Endothelial cell (in vitro differentiated cells): Measurements from ENCODE around the gene PHLDB2. TPM values are rescaled to one million over a fixed set of nuclear protein-coding genes. Genes with fewer than 3 reads are reported as not detected.
"Not testable (repeated sequence)": the region's sequence is repeated elsewhere in the genome, so short reads cannot be mapped to it uniquely, and the experiment has no call there.

Source experiments
- DNase-seq: peaks from one replicate; pipeline ENCODE4 v3.0.0; 2021; ENCODE audit warnings: low spot score
- H3K27ac Mint-ChIP-seq: one replicate; pipeline ENCODE4 v1.8.0; 2021; ENCODE audit warnings: mixed read lengths, inconsistent platforms; ENCODE audit not compliant: unreplicated experiment
- H3K27me3 Mint-ChIP-seq: one replicate; pipeline ENCODE4 v1.8.0; 2021; ENCODE audit warnings: mild to moderate bottlenecking, moderate library complexity, mixed read lengths, inconsistent platforms; ENCODE audit not compliant: unreplicated experiment
- H3K36me3 Mint-ChIP-seq: one replicate; pipeline ENCODE4 v1.8.0; 2021; ENCODE audit warnings: mild to moderate bottlenecking, low read depth, mixed read lengths, inconsistent platforms; ENCODE audit not compliant: unreplicated experiment
- H3K4me1 Mint-ChIP-seq: one replicate; pipeline ENCODE4 v1.8.0; 2021; ENCODE audit warnings: mild to moderate bottlenecking, mixed read lengths, inconsistent platforms; ENCODE audit not compliant: unreplicated experiment
- H3K4me3 Mint-ChIP-seq: one replicate; pipeline ENCODE4 v1.8.0; 2021; ENCODE audit warnings: mild to moderate bottlenecking, mixed read lengths, inconsistent platforms; ENCODE audit not compliant: unreplicated experiment
- H3K9me3 Mint-ChIP-seq: one replicate; pipeline ENCODE4 v1.8.0; 2021; ENCODE audit warnings: mixed read lengths, inconsistent platforms; ENCODE audit not compliant: unreplicated experiment
- CTCF ChIP-seq: fragments of 200-600 bp; sonication (generic); IDR thresholded peaks from one replicate; pipeline ENCODE4 v1.5.0; 2021; ENCODE audit warnings: antibody characterized with exemption; ENCODE audit not compliant: unreplicated experiment
- total RNA-seq: library from RNA; stranded (reverse); fragmentation: NEBNext Ultra II Directional; extraction: Animal tissue kit (Norgen Biotek cat#: 25700); gene quantifications from one replicate; pipeline ENCODE4 v1.2.1, GENCODE V29; 2021; ENCODE audit not compliant: unreplicated experiment

The PHLDB2 gene
- total RNA-seq, 1 donor from 2014 or later, result 47.8 TPM

GRCh38 chr3:111813979-111814378, 45.1 kb upstream of the PHLDB2 start:
- no peak for TF ChIP-seq CTCF
- peaks cover 11% of the 10 kb centered on the region for H3K9me3 Mint-ChIP-seq

GRCh38 chr3:111816771-111817170, 42.3 kb upstream of the PHLDB2 start:
- not testable (repeated sequence) for H3K4me3 Mint-ChIP-seq, H3K27ac Mint-ChIP-seq, DNase-seq, H3K4me1 Mint-ChIP-seq, H3K27me3 Mint-ChIP-seq
- H3K36me3 Mint-ChIP-seq, result peaks cover 17% of the 10 kb centered on the region
- H3K9me3 Mint-ChIP-seq, result peaks cover 11% of the 10 kb centered on the region

More at GRCh38 chr3:111813979-111814378, 45.1 kb upstream of the PHLDB2 start:
- peaks cover 6% of the 10 kb centered on the region for H3K4me1 Mint-ChIP-seq
- H3K27me3 Mint-ChIP-seq, result no peaks in the 10 kb centered on the region
- no peak overlapping the region for H3K27ac Mint-ChIP-seq
- DNase-seq, result no peak
- H3K4me3 Mint-ChIP-seq, result no peak overlapping the region
- H3K36me3 Mint-ChIP-seq, result peaks cover 11% of the 10 kb centered on the region

GRCh38 chr3:111819927-111820326, 39.1 kb upstream of the PHLDB2 start:
- no peak for TF ChIP-seq CTCF
- Mint-ChIP-seq H3K36me3 (peaks cover 16% of the 10 kb centered on the region), H3K27me3 (no peaks in the 10 kb centered on the region), H3K4me1 (peaks cover 9% of the 10 kb centered on the region), H3K9me3 (peaks cover 11% of the 10 kb centered on the region), H3K27ac (no peak overlapping the region), H3K4me3 (no peak overlapping the region)
- DNase-seq, result no peak

GRCh38 chr3:111820651-111821050, 38.4 kb upstream of the PHLDB2 start:
- no peak overlapping the region for H3K27ac Mint-ChIP-seq
- no peak for TF ChIP-seq CTCF
- H3K9me3 Mint-ChIP-seq, result peaks cover 3% of the 10 kb centered on the region
- H3K4me1 Mint-ChIP-seq, result peaks cover 12% of the 10 kb centered on the region
- no peak overlapping the region for H3K4me3 Mint-ChIP-seq
- peaks cover 9% of the 10 kb centered on the region for H3K36me3 Mint-ChIP-seq
- no peaks in the 10 kb centered on the region for H3K27me3 Mint-ChIP-seq
- DNase-seq, result no peak

- H3K9me3 Mint-ChIP-seq, result no peaks in the 10 kb centered on the region
- no peak overlapping the region for H3K4me3 Mint-ChIP-seq
- peaks cover 9% of the 10 kb centered on the region for H3K36me3 Mint-ChIP-seq
- H3K27me3 Mint-ChIP-seq, result no peaks in the 10 kb centered on the region
- peaks cover 19% of the 10 kb centered on the region for H3K4me1 Mint-ChIP-seq
- DNase-seq, result no peak
- no peak for TF ChIP-seq CTCF
- no peak overlapping the region for H3K27ac Mint-ChIP-seq
These were observed 37.2 kb upstream of the PHLDB2 start for GRCh38 chr3:111821891-111822290.
